ENCODE data around the gene CDYL2. TPM values are rescaled to one million over a fixed set of nuclear protein-coding genes. Genes with fewer than 3 reads are reported as not detected.

CDYL2 gene
- total and polyA plus RNA-seq, 4 donors = 0.46 to 12.8 (median 5.2) TPM

DNA sequence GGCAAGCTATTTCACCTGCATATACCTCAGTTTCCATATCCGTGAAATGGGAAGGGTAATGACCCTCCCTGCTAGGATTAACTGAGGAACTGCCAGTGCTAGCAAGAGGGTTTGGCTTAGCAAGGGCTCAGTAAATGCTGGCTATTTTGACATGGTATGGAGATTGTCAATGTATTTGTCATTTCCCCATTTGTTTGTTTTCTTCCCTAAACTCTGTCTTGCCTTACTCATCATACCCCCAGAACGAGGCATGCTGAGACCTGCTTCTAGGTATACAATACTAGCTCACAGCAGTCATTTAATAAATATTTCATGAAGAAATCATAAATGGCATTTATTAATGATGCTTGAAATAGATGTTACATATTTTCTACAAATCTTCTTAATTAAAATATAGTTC, 139.6 kb downstream of the CDYL2 start:
- Histone ChIP-seq H3K4me1 (ENCODE audit: control insufficient read depth in 1 of 2, insufficient read depth in 2 of 2, low read length in 2 of 2) (no peaks in the 10 kb centered on the region), H3K27me3 (ENCODE audit: control insufficient read depth in 1 of 2, insufficient read depth in 2 of 2, low read length in 1 of 2) (no peaks in the 10 kb centered on the region), H3K36me3 (ENCODE audit: control insufficient read depth in 1 of 2, insufficient read depth in 2 of 2, low read length in 1 of 2) (no peaks in the 10 kb centered on the region), H3K27ac (ENCODE audit: low read depth in 1 of 2, low read length in 2 of 2) (no peak overlapping the region), H3K9me3 (ENCODE audit: control insufficient read depth, low read length) (no peaks in the 10 kb centered on the region), H3K4me3 (ENCODE audit: low read length in 2 of 2) (no peak overlapping the region)
- DNase-seq = no peak
- ATAC-seq (ENCODE audit: low FRiP score) = no peak
- intact Hi-C loops (cut with DNase I) = no loop called here
- WGBS, 2 donors = 77 to 90% methylated on average over 2 of the region's 2 CpGs

DNA sequence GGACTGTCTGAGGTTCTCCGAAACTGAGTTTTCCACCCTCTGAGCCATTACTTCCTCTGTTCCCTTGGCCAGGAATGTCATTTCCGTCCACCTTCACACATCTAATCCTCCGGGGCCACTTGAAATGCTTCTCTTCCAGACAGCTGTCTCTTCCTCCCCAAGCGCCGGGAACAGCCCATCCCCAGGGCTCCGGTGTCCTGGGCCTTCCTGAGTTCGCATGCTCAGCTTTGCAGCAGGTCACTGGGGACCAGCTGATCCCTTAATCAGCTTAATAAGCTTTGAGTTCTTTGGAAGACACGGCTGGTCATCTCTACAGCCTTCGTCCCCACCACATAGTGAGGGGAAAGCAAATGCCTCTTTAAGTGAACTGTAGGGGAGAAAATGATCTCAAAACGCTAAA, 140.2 kb downstream of the CDYL2 start:
- 83 to 89% methylated on average over 10 of the region's 10 CpGs for WGBS, 2 donors
- no peak for DNase-seq
- intact Hi-C loops (cut with DNase I) = no loop called here

GRCh38 chr16:80663078-80663477, 141.3 kb downstream of the CDYL2 start:
- H3K36me3 ChIP-seq (ENCODE audit: control insufficient read depth in 1 of 2, insufficient read depth in 2 of 2, low read length in 1 of 2) = no peaks in the 10 kb centered on the region
- no peak for DNase-seq
- ATAC-seq (ENCODE audit: low FRiP score) = no peak
- H3K9me3 ChIP-seq (ENCODE audit: control insufficient read depth, low read length) = no peaks in the 10 kb centered on the region
- intact Hi-C loops (cut with DNase I) = no loop called here
- no peaks in the 10 kb centered on the region for H3K4me1 ChIP-seq (ENCODE audit: control insufficient read depth in 1 of 2, insufficient read depth in 2 of 2, low read length in 2 of 2)
- no peak overlapping the region for H3K27ac ChIP-seq (ENCODE audit: low read depth in 1 of 2, low read length in 2 of 2)
- no peaks in the 10 kb centered on the region for H3K27me3 ChIP-seq (ENCODE audit: control insufficient read depth in 1 of 2, insufficient read depth in 2 of 2, low read length in 1 of 2)
- H3K4me3 ChIP-seq (ENCODE audit: low read length in 2 of 2) = no peak overlapping the region
- 91 to 100% methylated on average over 1 of the region's 1 CpG for WGBS, 2 donors

More for the DNA sequence above, 140.2 kb downstream of the CDYL2 start:
- Histone ChIP-seq H3K27me3 (ENCODE audit: control insufficient read depth in 1 of 2, insufficient read depth in 2 of 2, low read length in 1 of 2) (no peaks in the 10 kb centered on the region), H3K4me1 (ENCODE audit: control insufficient read depth in 1 of 2, insufficient read depth in 2 of 2, low read length in 2 of 2) (no peaks in the 10 kb centered on the region), H3K9me3 (ENCODE audit: control insufficient read depth, low read length) (no peaks in the 10 kb centered on the region), H3K27ac (ENCODE audit: low read depth in 1 of 2, low read length in 2 of 2) (no peak overlapping the region), H3K4me3 (ENCODE audit: low read length in 2 of 2) (no peak overlapping the region), H3K36me3 (ENCODE audit: control insufficient read depth in 1 of 2, insufficient read depth in 2 of 2, low read length in 1 of 2) (no peaks in the 10 kb centered on the region)
- ATAC-seq (ENCODE audit: low FRiP score) = no peak

- Histone ChIP-seq H3K27ac (ENCODE audit: low read depth in 1 of 2, low read length in 2 of 2) (no peak overlapping the region), H3K4me3 (ENCODE audit: low read length in 2 of 2) (no peak overlapping the region), H3K4me1 (ENCODE audit: control insufficient read depth in 1 of 2, insufficient read depth in 2 of 2, low read length in 2 of 2) (no peaks in the 10 kb centered on the region), H3K9me3 (ENCODE audit: control insufficient read depth, low read length) (no peaks in the 10 kb centered on the region), H3K36me3 (ENCODE audit: control insufficient read depth in 1 of 2, insufficient read depth in 2 of 2, low read length in 1 of 2) (no peaks in the 10 kb centered on the region), H3K27me3 (ENCODE audit: control insufficient read depth in 1 of 2, insufficient read depth in 2 of 2, low read length in 1 of 2) (no peaks in the 10 kb centered on the region)
- DNase-seq (no peak), ATAC-seq (ENCODE audit: low FRiP score) (no peak)
- intact Hi-C loops (cut with DNase I) = no loop called here
- WGBS, 2 donors = 98 to 99% methylated on average over 1 of the region's 1 CpG
Measured at GRCh38 chr16:80659865-80660264, 144.5 kb downstream of the CDYL2 start.

- Histone ChIP-seq H3K36me3 (ENCODE audit: control insufficient read depth in 1 of 2, insufficient read depth in 2 of 2, low read length in 1 of 2) (no peaks in the 10 kb centered on the region), H3K4me1 (ENCODE audit: control insufficient read depth in 1 of 2, insufficient read depth in 2 of 2, low read length in 2 of 2) (no peaks in the 10 kb centered on the region), H3K27ac (ENCODE audit: low read depth in 1 of 2, low read length in 2 of 2) (no peak overlapping the region), H3K27me3 (ENCODE audit: control insufficient read depth in 1 of 2, insufficient read depth in 2 of 2, low read length in 1 of 2) (no peaks in the 10 kb centered on the region), H3K4me3 (ENCODE audit: low read length in 2 of 2) (no peak overlapping the region), H3K9me3 (ENCODE audit: control insufficient read depth, low read length) (no peaks in the 10 kb centered on the region)
- ATAC-seq (ENCODE audit: low FRiP score) (no peak), DNase-seq (no peak)
- intact Hi-C loops (cut with DNase I) = no loop called here
- WGBS, 2 donors = 63 to 67% methylated on average over 8 of the region's 8 CpGs
Measured at GRCh38 chr16:80656711-80657150, 147.7 kb downstream of the CDYL2 start.

- intact Hi-C loops (cut with DNase I) = no loop called here
- WGBS, 2 donors = 90 to 92% methylated on average over 4 of the region's 4 CpGs
- ATAC-seq (ENCODE audit: low FRiP score) (peak; percentile 44), DNase-seq (no peak)
- no peak overlapping the region for H3K27ac ChIP-seq (ENCODE audit: low read depth in 1 of 2, low read length in 2 of 2)
- no peaks in the 10 kb centered on the region for H3K4me1 ChIP-seq (ENCODE audit: control insufficient read depth in 1 of 2, insufficient read depth in 2 of 2, low read length in 2 of 2)
- H3K36me3 ChIP-seq (ENCODE audit: control insufficient read depth in 1 of 2, insufficient read depth in 2 of 2, low read length in 1 of 2) = no peaks in the 10 kb centered on the region
- no peak overlapping the region for H3K4me3 ChIP-seq (ENCODE audit: low read length in 2 of 2)
- H3K27me3 ChIP-seq (ENCODE audit: control insufficient read depth in 1 of 2, insufficient read depth in 2 of 2, low read length in 1 of 2) = no peaks in the 10 kb centered on the region
- no peaks in the 10 kb centered on the region for H3K9me3 ChIP-seq (ENCODE audit: control insufficient read depth, low read length)
Measured at GRCh38 chr16:80656161-80656560, 148.2 kb downstream of the CDYL2 start.

GRCh38 chr16:80655751-80656150, 148.6 kb downstream of the CDYL2 start:
- Histone ChIP-seq H3K9me3 (ENCODE audit: control insufficient read depth, low read length) (no peaks in the 10 kb centered on the region), H3K27ac (ENCODE audit: low read depth in 1 of 2, low read length in 2 of 2) (no peak overlapping the region), H3K27me3 (ENCODE audit: control insufficient read depth in 1 of 2, insufficient read depth in 2 of 2, low read length in 1 of 2) (no peaks in the 10 kb centered on the region), H3K36me3 (ENCODE audit: control insufficient read depth in 1 of 2, insufficient read depth in 2 of 2, low read length in 1 of 2) (no peaks in the 10 kb centered on the region), H3K4me3 (ENCODE audit: low read length in 2 of 2) (no peak overlapping the region), H3K4me1 (ENCODE audit: control insufficient read depth in 1 of 2, insufficient read depth in 2 of 2, low read length in 2 of 2) (no peaks in the 10 kb centered on the region)
- ATAC-seq (ENCODE audit: low FRiP score) (no peak), DNase-seq (no peak)
- 93 to 94% methylated on average over 9 of the region's 9 CpGs for WGBS, 2 donors
- intact Hi-C loops (cut with DNase I) = no loop called here

- Histone ChIP-seq H3K4me3 (ENCODE audit: low read length in 2 of 2) (no peak overlapping the region), H3K4me1 (ENCODE audit: control insufficient read depth in 1 of 2, insufficient read depth in 2 of 2, low read length in 2 of 2) (no peaks in the 10 kb centered on the region), H3K9me3 (ENCODE audit: control insufficient read depth, low read length) (no peaks in the 10 kb centered on the region), H3K36me3 (ENCODE audit: control insufficient read depth in 1 of 2, insufficient read depth in 2 of 2, low read length in 1 of 2) (no peaks in the 10 kb centered on the region), H3K27me3 (ENCODE audit: control insufficient read depth in 1 of 2, insufficient read depth in 2 of 2, low read length in 1 of 2) (no peaks in the 10 kb centered on the region), H3K27ac (ENCODE audit: low read depth in 1 of 2, low read length in 2 of 2) (no peak overlapping the region)
- WGBS, 2 donors = 92 to 96% methylated on average over 14 of the region's 14 CpGs
- DNase-seq (no peak), ATAC-seq (ENCODE audit: low FRiP score) (no peak)
- intact Hi-C loops (cut with DNase I) = no loop called here
Measured at GRCh38 chr16:80654094-80654862, 150.1 kb downstream of the CDYL2 start.

- intact Hi-C loops (cut with DNase I) = no loop called here
- ATAC-seq (ENCODE audit: low FRiP score) (no peak), DNase-seq (no peak)
- Histone ChIP-seq H3K27ac (ENCODE audit: low read depth in 1 of 2, low read length in 2 of 2) (no peak overlapping the region), H3K9me3 (ENCODE audit: control insufficient read depth, low read length) (no peaks in the 10 kb centered on the region), H3K36me3 (ENCODE audit: control insufficient read depth in 1 of 2, insufficient read depth in 2 of 2, low read length in 1 of 2) (no peaks in the 10 kb centered on the region), H3K4me1 (ENCODE audit: control insufficient read depth in 1 of 2, insufficient read depth in 2 of 2, low read length in 2 of 2) (no peaks in the 10 kb centered on the region), H3K4me3 (ENCODE audit: low read length in 2 of 2) (no peak overlapping the region), H3K27me3 (ENCODE audit: control insufficient read depth in 1 of 2, insufficient read depth in 2 of 2, low read length in 1 of 2) (no peaks in the 10 kb centered on the region)
- 94 to 96% methylated on average over 5 of the region's 5 CpGs for WGBS, 2 donors
Measured at GRCh38 chr16:80652441-80652840, 152.0 kb downstream of the CDYL2 start.

Measured in aorta (tissue), 5 donors.